ENCODE measurements around the gene SGIP1.

SGIP1 gene

GRCh38 chr1:66503841-66504470, 30.0 kb upstream of the SGIP1 start:
- H3K9me3 ChIP-seq (ENCODE audit: insufficient read depth, low read depth, low read length), result no peaks in the 10 kb centered on the region
- no peak overlapping the region for H3K27ac ChIP-seq (ENCODE audit: low read length)
- no peak overlapping the region for H3K4me3 ChIP-seq (ENCODE audit: low read length)
- no peaks in the 10 kb centered on the region for H3K36me3 ChIP-seq (ENCODE audit: insufficient read depth, low read depth, low read length)
- H3K27me3 ChIP-seq (ENCODE audit: insufficient read depth, low read length), result no peaks in the 10 kb centered on the region
- H3K4me1 ChIP-seq (ENCODE audit: insufficient read depth, low read length), result no peaks in the 10 kb centered on the region
- no peak overlapping the region for H3K9ac ChIP-seq (ENCODE audit: low read depth, low read length)

GRCh38 chr1:66505671-66506392, 28.1 kb upstream of the SGIP1 start:
- H3K27me3 ChIP-seq (ENCODE audit: insufficient read depth, low read length), result no peaks in the 10 kb centered on the region
- H3K36me3 ChIP-seq (ENCODE audit: insufficient read depth, low read depth, low read length), result no peaks in the 10 kb centered on the region
- no peak overlapping the region for H3K4me3 ChIP-seq (ENCODE audit: low read length)
- H3K9ac ChIP-seq (ENCODE audit: low read depth, low read length), result no peak overlapping the region
- H3K4me1 ChIP-seq (ENCODE audit: insufficient read depth, low read length), result no peaks in the 10 kb centered on the region
- H3K27ac ChIP-seq (ENCODE audit: low read length), result no peak overlapping the region
- no peaks in the 10 kb centered on the region for H3K9me3 ChIP-seq (ENCODE audit: insufficient read depth, low read depth, low read length)

GRCh38 chr1:66506393-66506687, 27.6 kb upstream of the SGIP1 start:
- Histone ChIP-seq H3K9ac (ENCODE audit: low read depth, low read length) (no peak overlapping the region), H3K4me3 (ENCODE audit: low read length) (no peak overlapping the region), H3K27ac (ENCODE audit: low read length) (no peak overlapping the region), H3K27me3 (ENCODE audit: insufficient read depth, low read length) (no peaks in the 10 kb centered on the region), H3K9me3 (ENCODE audit: insufficient read depth, low read depth, low read length) (no peaks in the 10 kb centered on the region), H3K36me3 (ENCODE audit: insufficient read depth, low read depth, low read length) (no peaks in the 10 kb centered on the region), H3K4me1 (ENCODE audit: insufficient read depth, low read length) (no peaks in the 10 kb centered on the region)

GRCh38 chr1:66506991-66507390, 27.0 kb upstream of the SGIP1 start:
- Histone ChIP-seq H3K9me3 (ENCODE audit: insufficient read depth, low read depth, low read length) (no peaks in the 10 kb centered on the region), H3K36me3 (ENCODE audit: insufficient read depth, low read depth, low read length) (no peaks in the 10 kb centered on the region), H3K27me3 (ENCODE audit: insufficient read depth, low read length) (no peaks in the 10 kb centered on the region), H3K4me1 (ENCODE audit: insufficient read depth, low read length) (no peaks in the 10 kb centered on the region), H3K9ac (ENCODE audit: low read depth, low read length) (no peak overlapping the region), H3K27ac (ENCODE audit: low read length) (no peak overlapping the region), H3K4me3 (ENCODE audit: low read length) (no peak overlapping the region)

- Histone ChIP-seq H3K4me3 (ENCODE audit: low read length) (no peak overlapping the region), H3K9ac (ENCODE audit: low read depth, low read length) (no peak overlapping the region), H3K9me3 (ENCODE audit: insufficient read depth, low read depth, low read length) (no peaks in the 10 kb centered on the region), H3K27me3 (ENCODE audit: insufficient read depth, low read length) (no peaks in the 10 kb centered on the region), H3K27ac (ENCODE audit: low read length) (no peak overlapping the region), H3K36me3 (ENCODE audit: insufficient read depth, low read depth, low read length) (no peaks in the 10 kb centered on the region), H3K4me1 (ENCODE audit: insufficient read depth, low read length) (no peaks in the 10 kb centered on the region)
Measured at GRCh38 chr1:66510407-66510806, 23.5 kb upstream of the SGIP1 start.

GRCh38 chr1:66511118-66511517, 22.8 kb upstream of the SGIP1 start:
- Histone ChIP-seq H3K4me1 (ENCODE audit: insufficient read depth, low read length) (no peaks in the 10 kb centered on the region), H3K9ac (ENCODE audit: low read depth, low read length) (no peak overlapping the region), H3K4me3 (ENCODE audit: low read length) (no peak overlapping the region), H3K27ac (ENCODE audit: low read length) (no peak overlapping the region), H3K27me3 (ENCODE audit: insufficient read depth, low read length) (no peaks in the 10 kb centered on the region), H3K9me3 (ENCODE audit: insufficient read depth, low read depth, low read length) (no peaks in the 10 kb centered on the region), H3K36me3 (ENCODE audit: insufficient read depth, low read depth, low read length) (no peaks in the 10 kb centered on the region)

GRCh38 chr1:66517959-66518358, 16.0 kb upstream of the SGIP1 start:
- H3K9ac ChIP-seq (ENCODE audit: low read depth, low read length), result no peak overlapping the region
- H3K9me3 ChIP-seq (ENCODE audit: insufficient read depth, low read depth, low read length), result no peaks in the 10 kb centered on the region
- no peak overlapping the region for H3K4me3 ChIP-seq (ENCODE audit: low read length)
- H3K36me3 ChIP-seq (ENCODE audit: insufficient read depth, low read depth, low read length), result no peaks in the 10 kb centered on the region
- H3K27me3 ChIP-seq (ENCODE audit: insufficient read depth, low read length), result no peaks in the 10 kb centered on the region
- H3K4me1 ChIP-seq (ENCODE audit: insufficient read depth, low read length), result no peaks in the 10 kb centered on the region
- no peak overlapping the region for H3K27ac ChIP-seq (ENCODE audit: low read length)

GRCh38 chr1:66518654-66519053, 15.3 kb upstream of the SGIP1 start:
- Histone ChIP-seq H3K27me3 (ENCODE audit: insufficient read depth, low read length) (no peaks in the 10 kb centered on the region), H3K4me1 (ENCODE audit: insufficient read depth, low read length) (no peaks in the 10 kb centered on the region), H3K27ac (ENCODE audit: low read length) (no peak overlapping the region), H3K9me3 (ENCODE audit: insufficient read depth, low read depth, low read length) (no peaks in the 10 kb centered on the region), H3K9ac (ENCODE audit: low read depth, low read length) (no peak overlapping the region), H3K36me3 (ENCODE audit: insufficient read depth, low read depth, low read length) (no peaks in the 10 kb centered on the region), H3K4me3 (ENCODE audit: low read length) (no peak overlapping the region)

GRCh38 chr1:66519992-66520391, 14.0 kb upstream of the SGIP1 start:
- Histone ChIP-seq H3K27ac (ENCODE audit: low read length) (no peak overlapping the region), H3K4me3 (ENCODE audit: low read length) (no peak overlapping the region), H3K27me3 (ENCODE audit: insufficient read depth, low read length) (no peaks in the 10 kb centered on the region), H3K4me1 (ENCODE audit: insufficient read depth, low read length) (no peaks in the 10 kb centered on the region), H3K9ac (ENCODE audit: low read depth, low read length) (no peak overlapping the region), H3K36me3 (ENCODE audit: insufficient read depth, low read depth, low read length) (no peaks in the 10 kb centered on the region), H3K9me3 (ENCODE audit: insufficient read depth, low read depth, low read length) (no peaks in the 10 kb centered on the region)

GRCh38 chr1:66520655-66521054, 13.3 kb upstream of the SGIP1 start:
- H3K27me3 ChIP-seq (ENCODE audit: insufficient read depth, low read length), result no peaks in the 10 kb centered on the region
- H3K4me3 ChIP-seq (ENCODE audit: low read length), result no peak overlapping the region
- H3K27ac ChIP-seq (ENCODE audit: low read length), result no peak overlapping the region
- no peaks in the 10 kb centered on the region for H3K4me1 ChIP-seq (ENCODE audit: insufficient read depth, low read length)
- no peak overlapping the region for H3K9ac ChIP-seq (ENCODE audit: low read depth, low read length)
- no peaks in the 10 kb centered on the region for H3K36me3 ChIP-seq (ENCODE audit: insufficient read depth, low read depth, low read length)
- H3K9me3 ChIP-seq (ENCODE audit: insufficient read depth, low read depth, low read length), result no peaks in the 10 kb centered on the region

- Histone ChIP-seq H3K27ac (ENCODE audit: low read length) (no peak overlapping the region), H3K9me3 (ENCODE audit: insufficient read depth, low read depth, low read length) (no peaks in the 10 kb centered on the region), H3K4me3 (ENCODE audit: low read length) (no peak overlapping the region)
Measured at GRCh38 chr1:66521721-66522365, 12.1 kb upstream of the SGIP1 start.

GRCh38 chr1:66523562-66523961, 10.4 kb upstream of the SGIP1 start:
- Histone ChIP-seq H3K27ac (ENCODE audit: low read length) (no peak overlapping the region), H3K9ac (ENCODE audit: low read depth, low read length) (no peak overlapping the region), H3K9me3 (ENCODE audit: insufficient read depth, low read depth, low read length) (no peaks in the 10 kb centered on the region), H3K36me3 (ENCODE audit: insufficient read depth, low read depth, low read length) (no peaks in the 10 kb centered on the region), H3K27me3 (ENCODE audit: insufficient read depth, low read length) (no peaks in the 10 kb centered on the region), H3K4me1 (ENCODE audit: insufficient read depth, low read length) (no peaks in the 10 kb centered on the region), H3K4me3 (ENCODE audit: low read length) (no peak overlapping the region)

More at GRCh38 chr1:66521721-66522365, 12.1 kb upstream of the SGIP1 start:
- Histone ChIP-seq H3K9ac (ENCODE audit: low read depth, low read length) (no peak overlapping the region), H3K36me3 (ENCODE audit: insufficient read depth, low read depth, low read length) (no peaks in the 10 kb centered on the region), H3K27me3 (ENCODE audit: insufficient read depth, low read length) (no peaks in the 10 kb centered on the region), H3K4me1 (ENCODE audit: insufficient read depth, low read length) (no peaks in the 10 kb centered on the region)
